Adrenal gland (tissue), 12 donors: Measurements from ENCODE around the gene MYCBPAP. TPM values are rescaled to one million over a fixed set of nuclear protein-coding genes. Genes with fewer than 3 reads are reported as not detected.

Source experiments
- DNase-seq, 7 donors: peaks; one replicate each; pipeline ENCODE4 v3.0.0-alpha.2; 2019 to 2020
- H3K27ac ChIP-seq, 5 donors: fragments of 200-600 bp; sonication (generic) in 4 of 5; 1 replicate in 3 of 5; 2 replicates in 2 of 5; pipeline versions ENCODE4 v1.5.1 to v1.8.0; 2016 to 2020; ENCODE audit warnings: mild to moderate bottlenecking in 1 of 5
- H3K27me3 ChIP-seq: fragments of 200-600 bp; 2 replicates; pipeline ENCODE4 v1.8.0; 2021
- H3K36me3 ChIP-seq, 2 donors: fragments of 200-600 bp; replicated peaks in 1 of 2; 1 replicate in 1 of 2; 2 replicates in 1 of 2; pipeline versions ENCODE4 v1.5.1 to v1.8.0; 2018 to 2022
- H3K4me1 ChIP-seq, 2 donors: fragments of 200-600 bp; replicated peaks in 1 of 2; 1 replicate in 1 of 2; 2 replicates in 1 of 2; pipeline versions ENCODE4 v1.5.1 to v1.8.0; 2018 to 2021
- H3K4me3 ChIP-seq, 4 donors: fragments of 200-600 bp; sonication (generic) in 3 of 4; one replicate each; pipeline ENCODE4 v1.5.1; 2016 to 2018
- H3K9me3 ChIP-seq, 3 donors: fragments of 200-600 bp; sonication (generic) in 1 of 3; replicated peaks in 1 of 3; 1 replicate in 2 of 3; 2 replicates in 1 of 3; pipeline versions ENCODE4 v1.5.1 to v1.8.0; 2016 to 2021
- CTCF ChIP-seq, 6 experiments: fragments of 450-650 bp in 4 of 6; fragments of 200-600 bp in 2 of 6; sonication (generic) in 1 of 6; IDR thresholded peaks; 1 replicate in 5 of 6; 2 replicates in 1 of 6; pipeline versions ENCODE4 v1.5.1 to v1.8.0; 2016 to 2021; ENCODE audit warnings: antibody characterized with exemption in 6 of 6, mild to moderate bottlenecking in 2 of 6, moderate library complexity in 1 of 6
- POLR2A ChIP-seq, 2 donors: fragments of 450-650 bp; IDR thresholded peaks; one replicate each; pipeline ENCODE4 v1.6.1; 2017; ENCODE audit warnings: antibody characterized with exemption in 2 of 2, mild to moderate bottlenecking in 2 of 2, moderate library complexity in 1 of 2
- WGBS, 4 donors: extraction: QIAGEN DNeasy Blood & Tissue Kit in 2 of 4; methylation state at CpG; one replicate each; pipeline versions ENCODE4 v1.1.5 to v1.1.7; 2013 to 2017; 5-methylcytosine and 5-hydroxymethylcytosine counted together
- intact Hi-C, 2 donors: fragments of 100-400 bp; cut with DNase I; formaldehyde crosslinking; loops; one replicate each; pipeline versions ENCODE4 v1.14.1 to v1.15.0; 2022 to 2023
- polyA plus RNA-seq, 3 donors: library from polyadenylated mRNA; stranded (reverse); fragments of 200-250 nt in 2 of 3; fragments of 350-450 nt in 1 of 3; fragmentation: Illumina TruSeq in 1 of 3; extraction: RNeasy Lipid Tissue Mini Kit (QIAGEN cat#74804) in 1 of 3; gene quantifications; one replicate each; pipeline ENCODE4 v1.2.3, GENCODE V29; 2013 to 2014
- total RNA-seq, 9 donors: library from RNA; depleted of rRNA in 4 of 9; stranded (reverse); fragments of >200 nt in 4 of 9; fragments of 120-200 nt in 1 of 9; fragmentation: NEBNext Ultra II Directional in 1 of 9; extraction: Animal tissue kit (Norgen Biotek cat#: 25700) in 1 of 9; gene quantifications; one replicate each; pipeline versions ENCODE4 v1.1.0 to v1.2.4, GENCODE V29; 2013 to 2023
- donor health status: healthy with polysubstance abuse.
- donor health status: Bipolar disorder and iron deficiency.
- donor health status: DM: yes; HTN: yes; CAD: no.
- donor health status: DM: no; HTN: no; CAD: no.
- donor health status: DM: no; HTN: no; CAD: no.
- donor health status: DM: yes; HTN: yes; CAD: no.

The MYCBPAP gene
- total and polyA plus RNA-seq, 12 donors = 0.12 to 8.9 (median 2.3) TPM; not detected in 1

- Histone ChIP-seq H3K27ac (no peak overlapping the region), H3K27me3 (no peaks in the 10 kb centered on the region), H3K36me3 (peaks cover 0 to 21% of the 10 kb centered on the region in 2 donors), H3K9me3 (no peaks in the 10 kb centered on the region), H3K4me3 (no peak overlapping the region), H3K4me1 (peaks cover 12 to 17% of the 10 kb centered on the region in 2 donors)
- TF ChIP-seq POLR2A (IDR thresholded peaks at IDR 0.05) (no peak), CTCF (IDR thresholded peaks at IDR 0.05) (no peak)
- peak in 3 of 7 donors; percentile 21 to 73 (median 45) for DNase-seq
- intact Hi-C loops = loop anchor here in 1 of 2 donors (5.0 kb wide), 1 partner anchor 109 kb away; no protein-coding TSS in a partner anchor
- WGBS, 4 donors = 67 to 80% (median 70%) methylated on average over 18 of the region's 18 CpGs
These were observed 31.5 kb upstream of the MYCBPAP start for GRCh38 chr17:50476545-50477315.

DNA sequence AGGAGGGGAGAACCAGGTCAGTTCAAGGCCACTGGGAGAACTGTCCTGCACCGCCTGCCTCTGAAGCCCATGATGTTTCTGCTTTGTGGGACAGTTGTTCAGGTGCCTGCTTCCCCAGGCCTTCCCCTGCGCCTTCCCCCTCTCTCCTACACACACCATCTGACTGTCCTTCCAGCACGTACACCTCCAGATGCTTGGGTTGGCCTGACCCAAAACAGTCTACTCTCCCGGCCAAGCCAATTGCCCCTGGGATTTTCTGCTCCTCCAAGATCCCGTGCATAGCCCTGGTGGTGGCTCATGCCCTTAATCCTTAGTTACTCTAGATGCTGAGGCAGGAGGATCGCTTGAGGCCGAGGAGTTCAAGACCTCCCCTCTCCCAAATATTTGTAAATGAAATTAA is 30.3 kb upstream of the MYCBPAP start:
- H3K4me3 ChIP-seq = peak overlapping the region in 1 of 4 donors; percentile 70
- intact Hi-C loops = loop anchor here in 1 of 2 donors (5.0 kb wide), 1 partner anchor 111 kb away; no protein-coding TSS in a partner anchor

GRCh38 chr17:50478391-50479381 is 29.6 kb upstream of the MYCBPAP start, which contains the start of gene RSAD1:
TSS of gene RSAD1 (plus strand) at chr17:50478860. CDS start at chr17:50478885, 25 bp downstream.
- Histone ChIP-seq H3K9me3 (no peaks in the 10 kb centered on the region), H3K4me1 (peaks cover 16 to 25% of the 10 kb centered on the region in 2 donors), H3K4me3 (peak within 1 kb of the TSS in 3 of 4 donors; percentile 47 to 92 (median 70)), H3K36me3 (peaks cover 0 to 17% of the 10 kb centered on the region in 2 donors), H3K27ac (peak within 1 kb of the TSS; percentile 57 to 93 (median 90)), H3K27me3 (no peaks in the 10 kb centered on the region)
- intact Hi-C loops = loop anchor here in 1 of 2 donors (5.0 kb wide), 1 partner anchor 111 kb away; no protein-coding TSS in a partner anchor
- DNase-seq = peak; percentile 85 to 92 (median 89)
- 1 to 7% (median 3%) methylated on average over 8 to 74 of the region's 75 CpGs for WGBS, 4 donors
- peak in 5 of 6 experiments; percentile 42 to 92 (median 89) for TF ChIP-seq CTCF (IDR thresholded peaks at IDR 0.05)
- TF ChIP-seq POLR2A (IDR thresholded peaks at IDR 0.05) = peak; percentile 92 to 93

More for the DNA sequence above, 30.3 kb upstream of the MYCBPAP start:
- Histone ChIP-seq H3K27me3 (no peaks in the 10 kb centered on the region), H3K27ac (peak overlapping the region; percentile 57 to 93 (median 90)), H3K4me1 (peaks cover 16 to 22% of the 10 kb centered on the region in 2 donors), H3K36me3 (peaks cover 0 to 19% of the 10 kb centered on the region in 2 donors), H3K9me3 (no peaks in the 10 kb centered on the region)
- peak in 2 of 7 donors; percentile 27 to 31 for DNase-seq
- 73 to 90% (median 84%) methylated on average over 7 of the region's 7 CpGs for WGBS, 4 donors
- TF ChIP-seq CTCF (IDR thresholded peaks at IDR 0.05) (no peak), POLR2A (IDR thresholded peaks at IDR 0.05) (no peak)
